Psoas muscle (tissue), 8 donors: ENCODE data around the gene FABP6. TPM values are rescaled to one million over a fixed set of nuclear protein-coding genes. Genes with fewer than 3 reads are reported as not detected.

Experiments used
- ATAC-seq, 4 donors: fragments of 200-7000 bp; cut with Tn5 transposase; one replicate each; pipeline ENCODE4 v1.9.1; 2020; ENCODE audit warnings: moderate library complexity in 3 of 4, mild to moderate bottlenecking in 2 of 4
- DNase-seq, 2 donors: peaks; one replicate each; pipeline ENCODE4 v3.0.0-alpha.2; 2020
- H3K27ac ChIP-seq: fragments of 200-600 bp; one replicate; pipeline ENCODE4 v1.8.0; 2022
- H3K27me3 ChIP-seq, 3 donors: fragments of 200-600 bp in 1 of 3; one replicate each; pipeline versions ENCODE4 v1.6.1 to v1.8.0; 2013 to 2022; ENCODE audit warnings: low read length in 2 of 3, mild to moderate bottlenecking in 2 of 3, moderate library complexity in 1 of 3; ENCODE audit not compliant: insufficient read depth in 3 of 3
- H3K36me3 ChIP-seq, 2 donors: fragments of 200-600 bp in 1 of 2; one replicate each; pipeline versions ENCODE4 v1.6.1 to v1.8.0; 2013 to 2022; ENCODE audit warnings: low read depth in 1 of 2, mild to moderate bottlenecking in 1 of 2, moderate library complexity in 1 of 2; ENCODE audit not compliant: insufficient read depth in 1 of 2
- H3K4me1 ChIP-seq: fragments of 200-600 bp; one replicate; pipeline ENCODE4 v1.8.0; 2022
- H3K4me3 ChIP-seq: fragments of 200-600 bp; one replicate; pipeline ENCODE4 v1.8.0; 2022; ENCODE audit warnings: mild to moderate bottlenecking
- H3K9me3 ChIP-seq: fragments of 200-600 bp; one replicate; pipeline ENCODE4 v1.8.0; 2022
- WGBS, 3 donors: extraction: QIAGEN DNeasy Blood & Tissue Kit; methylation state at CpG; one replicate each; pipeline versions ENCODE4 v1.1.6 to v1.1.7; 2013; 5-methylcytosine and 5-hydroxymethylcytosine counted together
- intact Hi-C, 2 donors: fragments of 100-400 bp; cut with DNase I; formaldehyde crosslinking; loops; one replicate each; pipeline versions ENCODE4 v1.11.0 to v1.14.2; 2022
- polyA plus RNA-seq, 3 donors: library from polyadenylated mRNA; stranded (reverse); fragments of 200-250 nt; gene quantifications; one replicate each; pipeline ENCODE4 v1.2.3, GENCODE V29; 2013
- total RNA-seq, 4 donors: library from RNA; stranded (reverse); fragmentation: NEBNext Ultra II Directional in 2 of 4; extraction: Animal tissue kit (Norgen Biotek cat#: 25700) in 2 of 4; gene quantifications; one replicate each; pipeline versions ENCODE4 v1.2.1 to v1.2.4, GENCODE V29; 2021 to 2023
- TF ChIP-seq, protein P1 (sequence below): fragments of 200-600 bp; IDR thresholded peaks from one replicate; pipeline ENCODE4 v1.8.0; 2022; ENCODE audit warnings: antibody characterized with exemption
- donor health status: healthy with polysubstance abuse.
- donor health status: DM: no; HTN: no; CAD: no; lungs with moderate emphysema.
- donor health status: Bipolar disorder and iron deficiency.
- donor health status: healthy.
- donor health status: DM: yes; HTN: yes; CAD: no.
- donor health status: DM: no; HTN: no; CAD: no.
- donor health status: DM: no; HTN: no; CAD: no.
- donor health status: DM: yes; HTN: yes; CAD: no.

The FABP6 gene
- total and polyA plus RNA-seq, 7 donors = 0.05 to 0.64 TPM; not detected in 5

DNA sequence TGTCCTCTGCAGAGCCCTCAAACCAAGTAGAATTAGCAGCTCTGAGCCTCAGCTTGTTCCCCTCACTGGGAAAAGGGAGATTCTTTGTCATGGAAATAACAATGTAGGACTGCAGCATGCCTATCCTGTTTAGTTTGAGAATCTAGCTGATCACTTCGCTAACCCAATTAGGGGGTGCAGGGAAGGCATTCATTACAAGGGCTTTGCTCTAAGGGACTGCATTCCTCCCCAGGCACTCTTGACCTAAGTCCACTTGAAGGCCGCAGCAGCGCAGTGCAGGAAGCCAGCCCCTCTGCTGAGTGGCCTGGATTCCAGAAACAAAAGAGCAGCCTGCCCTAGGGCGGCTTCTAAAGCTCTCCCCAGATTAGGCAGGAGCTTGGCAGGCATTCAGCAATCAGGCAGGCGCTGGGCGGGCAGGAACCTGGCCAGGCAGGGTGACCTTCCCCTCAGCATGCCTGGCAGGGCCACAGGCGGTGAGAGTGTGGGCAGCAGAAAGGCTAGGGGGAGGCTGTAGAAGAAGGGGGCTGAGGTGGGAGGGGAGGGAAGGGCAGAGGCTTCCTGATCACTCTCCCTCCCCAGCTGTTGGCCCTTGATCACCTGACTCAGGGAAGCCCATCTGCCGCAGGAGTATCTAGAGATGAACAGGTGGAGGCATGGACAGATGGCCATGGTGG lies 58.2 kb downstream of the FABP6 start:
- WGBS, 3 donors = 14 to 17% (median 15%) methylated on average over 7 to 8 of the region's 8 CpGs
- DNase-seq = peak; percentile 37 to 63
- Histone ChIP-seq H3K27ac (no peak overlapping the region), H3K9me3 (no peaks in the 10 kb centered on the region), H3K36me3 (no peaks in the 10 kb centered on the region), H3K4me3 (no peak overlapping the region), H3K4me1 (peaks cover 7% of the 10 kb centered on the region), H3K27me3 (no peaks in the 10 kb centered on the region)
- TF ChIP-seq, protein P1, sequence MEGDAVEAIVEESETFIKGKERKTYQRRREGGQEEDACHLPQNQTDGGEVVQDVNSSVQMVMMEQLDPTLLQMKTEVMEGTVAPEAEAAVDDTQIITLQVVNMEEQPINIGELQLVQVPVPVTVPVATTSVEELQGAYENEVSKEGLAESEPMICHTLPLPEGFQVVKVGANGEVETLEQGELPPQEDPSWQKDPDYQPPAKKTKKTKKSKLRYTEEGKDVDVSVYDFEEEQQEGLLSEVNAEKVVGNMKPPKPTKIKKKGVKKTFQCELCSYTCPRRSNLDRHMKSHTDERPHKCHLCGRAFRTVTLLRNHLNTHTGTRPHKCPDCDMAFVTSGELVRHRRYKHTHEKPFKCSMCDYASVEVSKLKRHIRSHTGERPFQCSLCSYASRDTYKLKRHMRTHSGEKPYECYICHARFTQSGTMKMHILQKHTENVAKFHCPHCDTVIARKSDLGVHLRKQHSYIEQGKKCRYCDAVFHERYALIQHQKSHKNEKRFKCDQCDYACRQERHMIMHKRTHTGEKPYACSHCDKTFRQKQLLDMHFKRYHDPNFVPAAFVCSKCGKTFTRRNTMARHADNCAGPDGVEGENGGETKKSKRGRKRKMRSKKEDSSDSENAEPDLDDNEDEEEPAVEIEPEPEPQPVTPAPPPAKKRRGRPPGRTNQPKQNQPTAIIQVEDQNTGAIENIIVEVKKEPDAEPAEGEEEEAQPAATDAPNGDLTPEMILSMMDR = no peak
- intact Hi-C loops = no loop called here
- ATAC-seq = peak; percentile 58 to 73 (median 68)

Other genes starting within 250 kb of the FABP6 start
- gene TTC1, start 220.4 kb upstream of the FABP6 start, total RNA-seq = 10 to 100 TPM; 55.2 to 64.3 (median 57.8) TPM
- gene TTC1, start 220.4 kb upstream of the FABP6 start, polyA plus RNA-seq = 100 to 1,000 TPM in 1 of 3 donors, 10 to 100 TPM in 2; 80.3 to 181 (median 82.0) TPM
- gene PWWP2A, start 110.1 kb upstream of the FABP6 start, total RNA-seq = 10 to 100 TPM in 2 of 4 donors, 1 to 10 TPM in 2; 7.3 to 13.4 (median 8.9) TPM
- 1 to 10 TPM; 3.0 to 5.5 (median 4.3) TPM for gene PWWP2A, start 110.1 kb upstream of the FABP6 start, polyA plus RNA-seq
- gene CCNJL, start 83.1 kb downstream of the FABP6 start, total RNA-seq = 1 to 10 TPM in 1 of 4 donors, under 1 TPM in 3; 0.20 to 1.3 (median 0.63) TPM
- under 1 TPM in 2 of 3 donors, not detected in 1; 0.04 to 0.09 TPM for gene CCNJL, start 83.1 kb downstream of the FABP6 start, polyA plus RNA-seq
- gene C1QTNF2, start 141.1 kb downstream of the FABP6 start, total RNA-seq = 1 to 10 TPM in 1 of 4 donors, under 1 TPM in 3; 0.08 to 1.8 (median 0.24) TPM
- gene C1QTNF2, start 141.1 kb downstream of the FABP6 start, polyA plus RNA-seq = under 1 TPM; 0.35 to 0.40 (median 0.35) TPM
- 1 to 10 TPM in 3 of 4 donors, under 1 TPM in 1; 0.54 to 3.3 (median 1.2) TPM for gene FAM200C, start 170.5 kb downstream of the FABP6 start, total RNA-seq
- 1 to 10 TPM; 1.3 to 8.5 (median 1.4) TPM for gene FAM200C, start 170.5 kb downstream of the FABP6 start, polyA plus RNA-seq
- gene SLU7, start 189.6 kb downstream of the FABP6 start, total RNA-seq = 10 to 100 TPM; 40.1 to 71.4 (median 60.3) TPM
- 10 to 100 TPM; 18.3 to 76.0 (median 30.2) TPM for gene SLU7, start 189.6 kb downstream of the FABP6 start, polyA plus RNA-seq
- gene PTTG1, start 192.3 kb downstream of the FABP6 start, total RNA-seq = 1 to 10 TPM; 1.9 to 3.0 (median 2.4) TPM
- 10 to 100 TPM in 2 of 3 donors, 1 to 10 TPM in 1; 9.9 to 26.7 (median 10.7) TPM for gene PTTG1, start 192.3 kb downstream of the FABP6 start, polyA plus RNA-seq